BE2C (cell line): Measurements from ENCODE around the gene GALNT2.

Experiments
- DNase-seq: peaks from one replicate; pipeline ENCODE4 v3.0.0-alpha.2; 2020
- H3K27me3 ChIP-seq: fragments of 250-450 bp; sonication (Bioruptor Pico); 2 replicates; pipeline ENCODE4 v1.5.1; 2020; ENCODE audit warnings: mild to moderate bottlenecking
- H3K36me3 ChIP-seq: fragments of 250-450 bp; sonication (Bioruptor Pico); 2 replicates; pipeline ENCODE4 v1.5.1; 2020; ENCODE audit warnings: mild to moderate bottlenecking
- H3K4me1 ChIP-seq: fragments of 250-450 bp; sonication (Bioruptor Pico); 2 replicates; pipeline ENCODE4 v1.5.1; 2020
- H3K4me3 ChIP-seq: 2 replicates; pipeline ENCODE4 v1.5.1; 2011; ENCODE audit warnings: low read depth, low read length
- H3K9me3 ChIP-seq: fragments of 250-450 bp; sonication (Bioruptor Pico); 2 replicates; pipeline ENCODE4 v1.5.1; 2020
- TF ChIP-seq, protein P1 (sequence below): IDR thresholded peaks from 2 replicates; pipeline ENCODE4 v1.5.1; 2012; ENCODE audit warnings: mild to moderate bottlenecking, low read depth, low read length

Gene GALNT2

GRCh38 chr1:230098723-230099122, 31.7 kb downstream of the GALNT2 start:
- peaks cover 22% of the 10 kb centered on the region for H3K4me1 ChIP-seq
- H3K4me3 ChIP-seq, result no peak overlapping the region
- DNase-seq, result no peak
- TF ChIP-seq, protein P1, sequence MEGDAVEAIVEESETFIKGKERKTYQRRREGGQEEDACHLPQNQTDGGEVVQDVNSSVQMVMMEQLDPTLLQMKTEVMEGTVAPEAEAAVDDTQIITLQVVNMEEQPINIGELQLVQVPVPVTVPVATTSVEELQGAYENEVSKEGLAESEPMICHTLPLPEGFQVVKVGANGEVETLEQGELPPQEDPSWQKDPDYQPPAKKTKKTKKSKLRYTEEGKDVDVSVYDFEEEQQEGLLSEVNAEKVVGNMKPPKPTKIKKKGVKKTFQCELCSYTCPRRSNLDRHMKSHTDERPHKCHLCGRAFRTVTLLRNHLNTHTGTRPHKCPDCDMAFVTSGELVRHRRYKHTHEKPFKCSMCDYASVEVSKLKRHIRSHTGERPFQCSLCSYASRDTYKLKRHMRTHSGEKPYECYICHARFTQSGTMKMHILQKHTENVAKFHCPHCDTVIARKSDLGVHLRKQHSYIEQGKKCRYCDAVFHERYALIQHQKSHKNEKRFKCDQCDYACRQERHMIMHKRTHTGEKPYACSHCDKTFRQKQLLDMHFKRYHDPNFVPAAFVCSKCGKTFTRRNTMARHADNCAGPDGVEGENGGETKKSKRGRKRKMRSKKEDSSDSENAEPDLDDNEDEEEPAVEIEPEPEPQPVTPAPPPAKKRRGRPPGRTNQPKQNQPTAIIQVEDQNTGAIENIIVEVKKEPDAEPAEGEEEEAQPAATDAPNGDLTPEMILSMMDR, result no peak
- no peaks in the 10 kb centered on the region for H3K9me3 ChIP-seq
- H3K36me3 ChIP-seq, result no peaks in the 10 kb centered on the region
- no peaks in the 10 kb centered on the region for H3K27me3 ChIP-seq

GRCh38 chr1:230099465-230099864, 32.4 kb downstream of the GALNT2 start:
- no peaks in the 10 kb centered on the region for H3K36me3 ChIP-seq
- peaks cover 29% of the 10 kb centered on the region for H3K4me1 ChIP-seq
- H3K9me3 ChIP-seq, result no peaks in the 10 kb centered on the region
- H3K4me3 ChIP-seq, result no peak overlapping the region
- no peak for DNase-seq
- no peaks in the 10 kb centered on the region for H3K27me3 ChIP-seq
- TF ChIP-seq, protein P1, result no peak

GRCh38 chr1:230100932-230101331, 33.9 kb downstream of the GALNT2 start:
- no peak for DNase-seq
- TF ChIP-seq, protein P1, result no peak
- H3K4me3 ChIP-seq, result no peak overlapping the region
- no peaks in the 10 kb centered on the region for H3K27me3 ChIP-seq
- no peaks in the 10 kb centered on the region for H3K9me3 ChIP-seq
- no peaks in the 10 kb centered on the region for H3K36me3 ChIP-seq
- peaks cover 39% of the 10 kb centered on the region for H3K4me1 ChIP-seq

DNA sequence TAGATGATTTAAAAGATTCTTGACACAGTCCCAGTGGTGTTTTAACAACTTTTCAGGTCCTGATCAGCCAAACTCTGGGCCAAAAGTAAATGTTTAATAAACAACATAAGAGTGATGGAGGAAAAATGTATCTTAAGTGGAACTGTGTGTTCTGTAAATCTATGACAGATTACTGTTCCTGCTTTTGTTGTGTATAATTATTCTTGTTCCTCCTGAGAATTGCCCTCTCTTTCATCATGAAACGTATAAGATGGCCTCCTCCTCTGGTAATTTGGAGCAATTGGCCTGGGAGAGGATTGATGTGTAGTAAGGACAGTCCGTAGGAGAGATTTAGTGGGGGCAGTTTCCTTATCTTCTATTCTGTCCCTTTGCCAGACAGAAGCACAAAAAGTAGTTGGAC, 34.5 kb downstream of the GALNT2 start:
- H3K27me3 ChIP-seq, result no peaks in the 10 kb centered on the region
- TF ChIP-seq, protein P1, result no peak
- no peaks in the 10 kb centered on the region for H3K9me3 ChIP-seq
- DNase-seq, result no peak
- H3K4me3 ChIP-seq, result no peak overlapping the region
- H3K36me3 ChIP-seq, result no peaks in the 10 kb centered on the region
- peaks cover 42% of the 10 kb centered on the region for H3K4me1 ChIP-seq

GRCh38 chr1:230102046-230102445, 35.0 kb downstream of the GALNT2 start:
- TF ChIP-seq, protein P1, result no peak
- Histone ChIP-seq H3K36me3 (no peaks in the 10 kb centered on the region), H3K4me3 (no peak overlapping the region), H3K4me1 (peaks cover 43% of the 10 kb centered on the region), H3K9me3 (no peaks in the 10 kb centered on the region), H3K27me3 (no peaks in the 10 kb centered on the region)
- no peak for DNase-seq

DNA sequence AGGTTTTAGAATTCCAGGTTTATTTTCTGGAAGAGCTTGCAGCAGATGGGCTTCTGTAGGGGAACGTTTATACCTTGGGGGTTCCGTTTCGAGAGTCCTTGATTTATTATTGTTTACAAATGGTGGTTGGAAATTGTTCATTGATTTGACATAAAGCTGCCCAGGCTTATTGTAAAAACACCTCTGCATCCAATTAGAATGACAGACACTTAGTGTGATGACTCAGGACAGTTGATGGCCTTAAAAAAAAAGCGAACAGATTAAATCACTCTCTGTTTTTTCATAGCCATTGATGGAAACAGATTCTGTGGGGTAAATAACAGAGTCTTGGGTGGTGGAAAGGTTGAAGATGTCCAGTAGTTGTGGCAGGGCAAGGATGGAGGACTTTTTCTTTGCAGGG, 35.4 kb downstream of the GALNT2 start:
- H3K9me3 ChIP-seq, result no peaks in the 10 kb centered on the region

More for the DNA sequence above, 35.4 kb downstream of the GALNT2 start:
- no peaks in the 10 kb centered on the region for H3K36me3 ChIP-seq
- TF ChIP-seq, protein P1, result no peak
- peaks cover 43% of the 10 kb centered on the region for H3K4me1 ChIP-seq
- H3K27me3 ChIP-seq, result no peaks in the 10 kb centered on the region
- DNase-seq, result no peak
- H3K4me3 ChIP-seq, result no peak overlapping the region
